ENCODE measurements around the gene SMYD3. TPM values are rescaled to one million over a fixed set of nuclear protein-coding genes. Genes with fewer than 3 reads are reported as not detected.
A peak's percentile ranks its signal among the peaks of the same experiment; 100 is the strongest.

Gene SMYD3
- total and polyA plus RNA-seq, 5 donors: 6.8 to 11.6 (median 9.9) TPM

DNA sequence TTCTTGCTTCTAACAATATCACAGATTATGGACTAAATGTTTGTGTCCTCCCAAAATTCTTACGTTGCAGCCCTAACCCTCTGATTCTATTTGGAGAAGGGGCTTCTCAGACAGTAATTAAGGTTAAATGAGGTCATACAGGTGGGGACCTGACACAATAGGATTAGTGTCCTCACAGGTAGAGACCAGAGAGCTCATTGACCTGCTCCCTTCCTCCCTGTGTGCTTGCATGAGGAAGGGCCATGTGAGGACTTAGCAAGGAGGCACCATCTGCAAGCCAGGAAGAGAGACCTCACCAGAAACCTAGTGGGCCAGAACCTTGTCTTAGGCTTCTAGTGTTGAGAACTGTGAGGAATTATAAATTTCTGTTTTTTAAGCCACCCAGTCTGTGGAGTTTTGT, 322.6 kb downstream of the SMYD3 start:
- WGBS: 74% methylated on average over 1 of the region's 1 CpG
- DNase-seq (no peak), ATAC-seq (no peak)
- no peak overlapping the region for H3K4me3 ChIP-seq (ENCODE audit: low read length)
- no peaks in the 10 kb centered on the region for H3K27me3 ChIP-seq (ENCODE audit: control insufficient read depth, insufficient read depth)
- H3K27ac ChIP-seq (ENCODE audit: low read length): no peak overlapping the region
- no peaks in the 10 kb centered on the region for H3K4me1 ChIP-seq (ENCODE audit: control insufficient read depth, insufficient read depth, low read length)
- intact Hi-C loops (cut with DNase I): no loop called here
- H3K9me3 ChIP-seq (ENCODE audit: control insufficient read depth, low read length): no peaks in the 10 kb centered on the region

DNA sequence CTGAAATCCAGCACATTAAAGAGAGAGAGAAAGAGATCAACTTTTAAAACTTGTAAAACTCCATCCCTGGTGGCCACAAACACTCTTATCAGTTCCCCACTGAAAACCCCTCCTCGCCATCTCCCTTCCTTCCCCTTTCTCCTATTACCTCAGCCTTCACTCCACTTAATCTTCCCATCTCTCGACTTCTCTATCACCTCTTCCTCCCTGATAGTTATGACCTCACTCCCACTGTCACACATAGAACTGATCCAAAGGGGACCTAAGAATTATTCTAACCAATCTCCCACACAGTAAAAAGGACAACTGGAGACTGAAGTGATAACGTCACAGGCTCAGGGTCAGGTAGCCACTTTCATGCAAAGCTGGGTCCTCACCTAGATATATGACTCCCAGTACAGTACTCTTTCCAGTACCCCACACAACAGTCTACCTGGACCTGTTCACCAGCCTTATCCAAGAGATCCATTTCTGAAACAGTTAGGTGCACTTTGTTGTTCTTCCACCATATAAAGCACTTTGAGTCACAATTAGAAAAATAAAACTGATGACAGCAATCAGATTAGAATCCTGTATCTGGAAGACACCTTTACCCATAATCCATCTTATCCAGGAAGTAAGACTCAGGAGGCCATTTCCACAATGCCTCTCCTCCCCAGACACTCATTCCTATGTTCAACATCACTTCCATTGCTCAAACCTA, 324.8 kb downstream of the SMYD3 start:
- DNase-seq: no peak
- 57% methylated on average over 3 of the region's 3 CpGs for WGBS
- H3K9me3 ChIP-seq (ENCODE audit: control insufficient read depth, low read length): no peaks in the 10 kb centered on the region
- no peaks in the 10 kb centered on the region for H3K27me3 ChIP-seq (ENCODE audit: control insufficient read depth, insufficient read depth)
- no peak overlapping the region for H3K27ac ChIP-seq (ENCODE audit: low read length)
- no peak for ATAC-seq
- intact Hi-C loops (cut with DNase I): no loop called here
- H3K4me1 ChIP-seq (ENCODE audit: control insufficient read depth, insufficient read depth, low read length): no peaks in the 10 kb centered on the region
- H3K4me3 ChIP-seq (ENCODE audit: low read length): no peak overlapping the region

DNA sequence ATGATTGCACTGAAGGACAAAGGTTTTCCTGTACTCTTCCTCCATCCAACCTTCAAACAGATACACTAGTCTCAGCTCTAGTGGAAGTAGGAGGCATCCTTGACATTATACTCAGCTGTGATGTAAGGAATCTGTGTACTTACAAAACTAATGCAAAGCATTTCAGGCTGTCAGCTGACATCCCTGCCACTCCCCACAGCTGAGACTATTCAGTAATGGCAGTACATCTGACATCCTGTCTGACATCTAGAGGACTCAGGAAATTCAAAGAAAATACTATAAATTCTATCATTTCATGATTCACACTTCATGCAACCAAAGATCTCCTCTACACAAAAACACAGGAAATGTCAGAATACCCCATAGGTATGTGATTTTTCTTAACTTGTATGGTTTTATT, 325.8 kb downstream of the SMYD3 start:
- no peak for DNase-seq
- Histone ChIP-seq H3K4me1 (ENCODE audit: control insufficient read depth, insufficient read depth, low read length) (no peaks in the 10 kb centered on the region), H3K27me3 (ENCODE audit: control insufficient read depth, insufficient read depth) (no peaks in the 10 kb centered on the region), H3K9me3 (ENCODE audit: control insufficient read depth, low read length) (no peaks in the 10 kb centered on the region), H3K4me3 (ENCODE audit: low read length) (no peak overlapping the region), H3K27ac (ENCODE audit: low read length) (no peak overlapping the region)
- ATAC-seq: no peak
- intact Hi-C loops (cut with DNase I): no loop called here

DNA sequence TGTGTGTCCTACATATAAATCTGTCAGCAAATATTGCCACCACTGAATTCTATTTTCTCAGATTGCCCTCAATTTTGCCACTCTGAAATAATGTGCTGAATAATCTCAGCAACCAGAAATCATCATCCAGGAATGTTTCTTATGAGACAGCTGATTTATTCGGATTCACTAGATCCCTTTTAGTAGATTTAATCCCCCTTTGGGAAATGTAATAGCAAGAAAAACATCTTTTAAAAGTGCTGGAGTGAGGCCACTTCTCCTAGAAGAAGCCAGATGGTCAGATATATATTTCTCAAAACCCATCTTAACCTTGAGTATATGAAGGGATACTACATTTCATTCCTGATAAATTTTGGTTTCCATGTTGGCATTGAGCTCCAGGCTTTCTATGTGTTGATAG, 327.7 kb downstream of the SMYD3 start:
- no peaks in the 10 kb centered on the region for H3K9me3 ChIP-seq (ENCODE audit: control insufficient read depth, low read length)
- H3K27ac ChIP-seq (ENCODE audit: low read length): no peak overlapping the region
- H3K4me3 ChIP-seq (ENCODE audit: low read length): no peak overlapping the region
- H3K4me1 ChIP-seq (ENCODE audit: control insufficient read depth, insufficient read depth, low read length): no peaks in the 10 kb centered on the region
- intact Hi-C loops (cut with DNase I): no loop called here
- no peaks in the 10 kb centered on the region for H3K27me3 ChIP-seq (ENCODE audit: control insufficient read depth, insufficient read depth)
- 72% methylated on average over 1 of the region's 1 CpG for WGBS
- ATAC-seq (no peak), DNase-seq (no peak)

DNA sequence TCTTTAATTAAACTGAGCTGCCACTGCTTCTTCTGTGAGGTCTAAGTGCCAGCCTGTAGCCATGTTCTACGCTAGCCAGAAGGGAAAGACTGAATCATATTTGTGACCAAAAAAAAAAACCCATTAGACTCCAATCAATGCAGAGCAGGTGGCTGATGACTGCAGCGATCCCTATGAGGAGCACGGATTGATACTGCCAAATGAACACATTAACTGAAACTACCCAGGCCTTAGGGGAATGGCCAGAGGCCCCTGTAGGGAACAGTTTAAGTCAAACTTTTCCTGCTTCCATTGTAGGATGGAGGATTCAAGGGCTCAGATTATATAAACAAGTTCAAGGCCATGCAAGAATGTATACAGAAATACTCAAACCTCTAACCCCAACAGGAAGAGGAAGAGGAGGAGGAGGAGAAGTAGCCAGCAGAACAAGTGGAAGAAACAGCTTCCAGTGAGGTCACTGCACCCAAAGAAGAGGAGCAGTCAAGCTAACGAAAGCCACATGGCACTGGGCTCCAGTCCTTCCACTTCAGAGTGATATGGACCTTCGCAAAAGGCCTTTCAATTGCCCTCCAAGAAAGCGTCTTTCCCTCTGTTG, 328.3 kb downstream of the SMYD3 start:
- Histone ChIP-seq H3K4me3 (ENCODE audit: low read length) (no peak overlapping the region), H3K27me3 (ENCODE audit: control insufficient read depth, insufficient read depth) (no peaks in the 10 kb centered on the region), H3K4me1 (ENCODE audit: control insufficient read depth, insufficient read depth, low read length) (no peaks in the 10 kb centered on the region), H3K27ac (ENCODE audit: low read length) (no peak overlapping the region), H3K9me3 (ENCODE audit: control insufficient read depth, low read length) (no peaks in the 10 kb centered on the region)
- 87% methylated on average over 6 of the region's 6 CpGs for WGBS
- intact Hi-C loops (cut with DNase I): no loop called here
- no peak for DNase-seq
- no peak for ATAC-seq

DNA sequence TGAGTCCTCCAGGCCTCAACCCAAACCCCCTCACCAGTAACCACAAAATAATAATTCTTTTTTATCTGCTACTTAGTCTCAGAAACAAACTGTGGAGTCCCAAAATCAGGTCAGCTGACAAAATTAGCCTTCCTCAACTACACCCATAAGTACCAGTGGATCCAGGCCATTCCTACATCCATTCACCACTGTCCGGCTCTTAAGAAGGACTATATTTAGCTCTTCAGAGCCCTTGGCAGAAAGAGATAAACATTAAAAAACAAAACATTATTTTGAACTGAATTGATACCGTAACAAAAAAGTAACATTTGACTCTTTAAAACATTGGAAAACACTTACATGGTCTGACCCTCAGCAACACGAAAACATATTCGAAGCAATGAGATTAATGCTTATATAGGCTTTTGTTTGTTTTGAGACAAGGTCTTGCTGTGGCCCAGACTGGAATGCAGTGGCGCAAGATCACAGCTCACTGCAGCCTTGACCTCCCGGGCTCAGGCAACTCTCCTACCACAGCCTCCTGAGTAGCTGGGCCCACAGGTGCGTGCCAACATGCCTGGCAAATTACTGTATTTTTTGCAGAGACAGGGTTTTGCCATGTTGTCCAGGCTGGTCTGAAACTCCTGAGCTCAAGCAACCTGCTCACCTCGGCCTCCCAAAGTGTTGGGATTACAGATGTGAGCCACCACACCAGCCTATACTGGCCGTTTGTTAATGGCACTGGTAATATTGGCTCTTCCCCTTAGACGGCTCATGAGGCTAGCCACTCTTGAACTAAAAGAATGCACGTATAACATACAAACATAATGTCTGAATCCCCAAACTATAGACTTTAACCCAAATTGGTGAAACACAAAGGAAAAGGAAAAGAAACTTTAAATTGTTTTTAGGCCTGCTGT, 330.7 kb downstream of the SMYD3 start:
- intact Hi-C loops (cut with DNase I): no loop called here
- peak in 1 of 3 donors; percentile 28 for DNase-seq
- H3K9me3 ChIP-seq (ENCODE audit: control insufficient read depth, low read length): no peaks in the 10 kb centered on the region
- WGBS: 84% methylated on average over 11 of the region's 11 CpGs
- no peaks in the 10 kb centered on the region for H3K27me3 ChIP-seq (ENCODE audit: control insufficient read depth, insufficient read depth)
- no peaks in the 10 kb centered on the region for H3K4me1 ChIP-seq (ENCODE audit: control insufficient read depth, insufficient read depth, low read length)
- H3K4me3 ChIP-seq (ENCODE audit: low read length): no peak overlapping the region
- ATAC-seq: no peak
- H3K27ac ChIP-seq (ENCODE audit: low read length): no peak overlapping the region

DNA sequence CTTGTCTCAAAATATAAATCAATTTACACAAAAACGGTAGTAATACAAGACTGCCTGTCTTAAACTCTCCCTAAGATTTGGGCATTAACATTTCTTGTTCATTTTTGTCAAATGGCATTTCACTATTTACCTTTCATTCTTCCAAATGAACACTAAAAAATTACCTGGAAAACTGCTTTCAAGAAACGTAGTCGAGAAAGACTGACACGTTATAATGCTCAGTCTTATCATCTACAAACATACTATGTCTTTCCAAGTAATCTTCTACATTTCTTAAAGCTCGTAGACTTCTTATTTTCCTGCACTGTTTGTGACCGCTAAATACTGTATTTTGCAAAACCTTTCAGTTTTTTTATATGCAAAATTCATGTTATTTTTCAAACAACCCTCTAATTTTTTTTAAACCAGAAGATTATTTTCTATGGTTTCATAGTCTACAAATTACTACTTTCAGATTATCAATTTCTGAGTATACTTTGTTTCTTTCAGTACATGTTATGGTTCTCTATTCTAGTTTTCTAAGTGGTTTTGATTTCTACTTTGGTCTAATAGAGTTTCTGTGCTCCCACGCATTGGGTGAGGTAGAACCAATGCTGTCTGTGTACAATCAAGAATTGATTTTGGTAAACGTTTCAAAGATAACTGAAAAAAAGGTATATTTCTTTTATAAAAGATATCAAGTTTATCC, 336.4 kb downstream of the SMYD3 start:
- no peak overlapping the region for H3K27ac ChIP-seq (ENCODE audit: low read length)
- DNase-seq (no peak), ATAC-seq (no peak)
- 94% methylated on average over 8 of the region's 8 CpGs for WGBS
- H3K9me3 ChIP-seq (ENCODE audit: control insufficient read depth, low read length): no peaks in the 10 kb centered on the region
- H3K4me1 ChIP-seq (ENCODE audit: control insufficient read depth, insufficient read depth, low read length): no peaks in the 10 kb centered on the region
- no peaks in the 10 kb centered on the region for H3K27me3 ChIP-seq (ENCODE audit: control insufficient read depth, insufficient read depth)
- H3K4me3 ChIP-seq (ENCODE audit: low read length): no peak overlapping the region
- intact Hi-C loops (cut with DNase I): no loop called here

DNA sequence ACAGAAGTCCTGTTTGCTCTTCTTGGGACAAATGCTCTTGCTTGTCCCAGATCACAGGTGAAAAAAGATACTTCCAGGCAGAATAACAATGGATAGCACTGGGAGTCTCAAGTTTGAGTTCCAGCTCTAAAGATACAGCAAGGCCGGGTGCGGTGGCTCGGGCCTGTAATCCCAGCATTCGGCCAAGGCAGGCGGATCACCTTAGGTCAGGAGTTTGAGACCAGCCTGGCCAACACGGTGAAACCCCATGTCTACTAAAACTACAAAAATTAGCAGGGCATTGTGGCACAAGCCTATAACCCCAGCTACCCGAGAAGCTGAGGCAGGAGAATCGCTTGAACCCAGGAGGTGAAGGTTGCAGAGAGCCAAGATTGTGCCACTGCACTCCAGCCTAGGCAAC, 337.6 kb downstream of the SMYD3 start:
- DNase-seq (no peak), ATAC-seq (no peak)
- Histone ChIP-seq H3K4me1 (ENCODE audit: control insufficient read depth, insufficient read depth, low read length) (no peaks in the 10 kb centered on the region), H3K27ac (ENCODE audit: low read length) (no peak overlapping the region), H3K4me3 (ENCODE audit: low read length) (no peak overlapping the region), H3K27me3 (ENCODE audit: control insufficient read depth, insufficient read depth) (no peaks in the 10 kb centered on the region), H3K9me3 (ENCODE audit: control insufficient read depth, low read length) (no peaks in the 10 kb centered on the region)
- WGBS: 96% methylated on average over 8 of the region's 8 CpGs
- intact Hi-C loops (cut with DNase I): no loop called here

DNA sequence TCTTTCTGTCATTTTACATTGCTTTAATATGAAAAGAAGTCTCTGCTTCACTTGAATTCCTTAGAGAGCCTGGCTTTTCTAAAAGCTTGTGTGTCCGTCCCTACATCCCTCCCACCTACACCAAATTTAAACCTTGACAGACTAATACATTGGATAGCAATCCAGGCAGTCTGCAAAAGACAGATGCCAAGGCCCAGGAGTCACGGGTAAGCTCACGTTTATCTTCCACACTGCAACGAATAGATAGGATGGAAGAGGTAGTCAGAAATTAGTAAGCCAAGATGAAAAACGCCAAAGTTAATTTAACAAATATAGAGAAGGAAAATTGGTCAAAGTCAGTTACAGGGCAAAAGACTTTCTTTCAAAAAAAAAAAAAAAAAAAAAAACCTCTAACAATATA, 338.1 kb downstream of the SMYD3 start:
- no peaks in the 10 kb centered on the region for H3K4me1 ChIP-seq (ENCODE audit: control insufficient read depth, insufficient read depth, low read length)

DNA sequence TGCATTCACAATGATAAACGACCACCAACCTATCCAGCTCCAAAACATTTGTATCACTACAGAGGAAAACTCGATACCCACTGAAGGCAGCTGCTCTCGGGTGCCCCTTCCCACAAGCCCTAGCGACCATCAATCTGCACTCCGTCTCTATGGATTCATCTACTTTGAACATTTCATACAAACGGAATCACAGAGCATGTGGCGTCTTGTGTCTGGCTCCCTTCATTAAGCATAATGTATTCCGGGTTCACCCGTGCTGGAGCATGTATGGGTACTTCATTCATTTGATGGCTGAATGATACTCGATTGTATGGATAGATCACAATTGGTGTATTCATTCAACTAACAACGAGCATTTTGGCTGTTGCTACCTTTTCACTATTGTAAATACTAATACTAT, 340.2 kb downstream of the SMYD3 start:
- intact Hi-C loops (cut with DNase I): no loop called here
- 94% methylated on average over 11 of the region's 11 CpGs for WGBS
- H3K27me3 ChIP-seq (ENCODE audit: control insufficient read depth, insufficient read depth): no peaks in the 10 kb centered on the region
- H3K27ac ChIP-seq (ENCODE audit: low read length): no peak overlapping the region
- no peak for ATAC-seq
- no peak for DNase-seq
- H3K9me3 ChIP-seq (ENCODE audit: control insufficient read depth, low read length): no peaks in the 10 kb centered on the region
- H3K4me3 ChIP-seq (ENCODE audit: low read length): no peak overlapping the region
- H3K4me1 ChIP-seq (ENCODE audit: control insufficient read depth, insufficient read depth, low read length): peaks cover under 1% of the 10 kb centered on the region

More for the DNA sequence above, 338.1 kb downstream of the SMYD3 start:
- WGBS: 64% methylated on average over 5 of the region's 5 CpGs
- intact Hi-C loops (cut with DNase I): no loop called here
- no peak for ATAC-seq
- Histone ChIP-seq H3K9me3 (ENCODE audit: control insufficient read depth, low read length) (no peaks in the 10 kb centered on the region), H3K27ac (ENCODE audit: low read length) (no peak overlapping the region), H3K27me3 (ENCODE audit: control insufficient read depth, insufficient read depth) (no peaks in the 10 kb centered on the region), H3K4me3 (ENCODE audit: low read length) (no peak overlapping the region)
- no peak for DNase-seq
